Left ventricle myocardium inferior (tissue), 1 donor: ENCODE data around the gene SHROOM1. TPM values are rescaled to one million over a fixed set of nuclear protein-coding genes. Genes with fewer than 3 reads are reported as not detected.

Experiments
- DNase-seq: peaks from one replicate; pipeline ENCODE4 v3.0.0-alpha.2; 2020
- H3K27ac ChIP-seq: fragments of 200-600 bp; replicated peaks from 2 replicates; pipeline ENCODE4 v1.8.0; 2021
- H3K27me3 ChIP-seq: fragments of 200-600 bp; 2 replicates; pipeline ENCODE4 v1.8.0; 2021; ENCODE audit warnings: low read depth
- H3K36me3 ChIP-seq: fragments of 200-600 bp; 2 replicates; pipeline ENCODE4 v1.8.0; 2021
- H3K4me1 ChIP-seq: fragments of 200-600 bp; 2 replicates; pipeline ENCODE4 v1.8.0; 2021
- H3K4me3 ChIP-seq: fragments of 200-600 bp; 2 replicates; pipeline ENCODE4 v1.8.0; 2021; ENCODE audit warnings: mild to moderate bottlenecking, moderate library complexity
- H3K9me3 ChIP-seq: fragments of 200-600 bp; replicated peaks from 2 replicates; pipeline ENCODE4 v1.8.0; 2021
- CTCF ChIP-seq: fragments of 200-600 bp; IDR thresholded peaks from 2 replicates; pipeline ENCODE4 v1.8.0; 2021; ENCODE audit warnings: antibody characterized with exemption, mild to moderate bottlenecking, borderline replicate concordance
- intact Hi-C: fragments of 100-400 bp; cut with micrococcal nuclease; formaldehyde crosslinking; loops from one replicate; pipeline ENCODE4 v1.11.0; 2022
- total RNA-seq: library from RNA; stranded (reverse); fragmentation: NEBNext Ultra II Directional; extraction: Animal tissue kit (Norgen Biotek cat#: 25700); gene quantifications from one replicate; pipeline ENCODE4 v1.2.1, GENCODE V29; 2021
- donor health status: DM: no; HTN: yes; CAD: no; lungs with severe emphysema.

SHROOM1 gene
- total RNA-seq, 1 donor from 2014 or later = 4.9 TPM

GRCh38 chr5:132850066-132850465 lies 19.6 kb upstream of the SHROOM1 start:
- H3K27me3 ChIP-seq = no peaks in the 10 kb centered on the region
- peaks cover 7% of the 10 kb centered on the region for H3K4me1 ChIP-seq
- no peaks in the 10 kb centered on the region for H3K36me3 ChIP-seq
- TF ChIP-seq CTCF = no peak
- H3K27ac ChIP-seq = no peak overlapping the region
- no peak for DNase-seq
- H3K4me3 ChIP-seq = no peak overlapping the region
- intact Hi-C loops = no loop called here
- H3K9me3 ChIP-seq = no peaks in the 10 kb centered on the region

- no peak overlapping the region for H3K4me3 ChIP-seq
- intact Hi-C loops = no loop called here
- H3K9me3 ChIP-seq = no peaks in the 10 kb centered on the region
- no peak for TF ChIP-seq CTCF
- H3K27me3 ChIP-seq = no peaks in the 10 kb centered on the region
- H3K4me1 ChIP-seq = peaks cover 5% of the 10 kb centered on the region
- no peak for DNase-seq
- H3K36me3 ChIP-seq = no peaks in the 10 kb centered on the region
- no peak overlapping the region for H3K27ac ChIP-seq
These were observed 18.9 kb upstream of the SHROOM1 start for GRCh38 chr5:132849347-132849746.

- Histone ChIP-seq H3K27me3 (no peaks in the 10 kb centered on the region), H3K36me3 (no peaks in the 10 kb centered on the region), H3K9me3 (no peaks in the 10 kb centered on the region), H3K27ac (no peak overlapping the region), H3K4me1 (no peaks in the 10 kb centered on the region), H3K4me3 (no peak overlapping the region)
- DNase-seq = no peak
- no peak for TF ChIP-seq CTCF
- intact Hi-C loops = no loop called here
These were observed 17.8 kb upstream of the SHROOM1 start for GRCh38 chr5:132848270-132848669.

- Histone ChIP-seq H3K4me1 (peaks cover 14% of the 10 kb centered on the region), H3K36me3 (no peaks in the 10 kb centered on the region), H3K27ac (no peak overlapping the region), H3K27me3 (no peaks in the 10 kb centered on the region), H3K9me3 (no peaks in the 10 kb centered on the region), H3K4me3 (no peak overlapping the region)
- no peak for DNase-seq
- TF ChIP-seq CTCF = no peak
- intact Hi-C loops = no loop called here
These were observed 10.9 kb upstream of the SHROOM1 start for GRCh38 chr5:132841305-132841704.

- H3K9me3 ChIP-seq = no peaks in the 10 kb centered on the region
- H3K4me1 ChIP-seq = peaks cover 14% of the 10 kb centered on the region
- no peaks in the 10 kb centered on the region for H3K27me3 ChIP-seq
- TF ChIP-seq CTCF = no peak
- intact Hi-C loops = no loop called here
- peak overlapping the region; percentile 60 for H3K27ac ChIP-seq
- H3K36me3 ChIP-seq = no peaks in the 10 kb centered on the region
- H3K4me3 ChIP-seq = no peak overlapping the region
- no peak for DNase-seq
These were observed 10.4 kb upstream of the SHROOM1 start for GRCh38 chr5:132840896-132841295.

GRCh38 chr5:132840313-132840712 lies 9.9 kb upstream of the SHROOM1 start:
- TF ChIP-seq CTCF = no peak
- no peaks in the 10 kb centered on the region for H3K36me3 ChIP-seq
- no peak for DNase-seq
- no peaks in the 10 kb centered on the region for H3K9me3 ChIP-seq
- H3K27ac ChIP-seq = peak overlapping the region; percentile 60
- intact Hi-C loops = no loop called here
- no peak overlapping the region for H3K4me3 ChIP-seq
- H3K4me1 ChIP-seq = peaks cover 14% of the 10 kb centered on the region
- H3K27me3 ChIP-seq = no peaks in the 10 kb centered on the region
